HG02938 (cell line): ENCODE results near the gene DAPK1.
"Not testable (repeated sequence)": the region's sequence is repeated elsewhere in the genome, so short reads cannot be mapped to it uniquely, and the experiment has no call there.

Experiments
- ATAC-seq: cut with Tn5 transposase; IDR thresholded peaks from one replicate; pipeline ENCODE4 v1.9.1; 2021; ENCODE audit warnings: mild to moderate bottlenecking, moderate library complexity; ENCODE audit not compliant: unreplicated experiment

DAPK1 gene

GRCh38 chr9:87498046-87498810, 561 bp downstream of the DAPK1 start:
- ATAC-seq, result peak; percentile 16

GRCh38 chr9:87498811-87499360, 1.2 kb downstream of the DAPK1 start:
- ATAC-seq, result no peak

GRCh38 chr9:87499424-87500017, 1.9 kb downstream of the DAPK1 start:
- peak; percentile 49 for ATAC-seq

- ATAC-seq, result no peak
Observed at GRCh38 chr9:87500491-87501270, 3.0 kb downstream of the DAPK1 start.

GRCh38 chr9:87501271-87501656, 3.6 kb downstream of the DAPK1 start:
- not testable (repeated sequence) for ATAC-seq

GRCh38 chr9:87501806-87502205, 4.1 kb downstream of the DAPK1 start:
- no peak for ATAC-seq

GRCh38 chr9:87502391-87503221, 4.9 kb downstream of the DAPK1 start:
- ATAC-seq, result no peak

- ATAC-seq, result no peak
Observed at GRCh38 chr9:87503430-87503829, 5.8 kb downstream of the DAPK1 start.

- ATAC-seq, result no peak
Observed at GRCh38 chr9:87503927-87504326, 6.3 kb downstream of the DAPK1 start.

GRCh38 chr9:87504938-87505337, 7.3 kb downstream of the DAPK1 start:
- ATAC-seq, result no peak

GRCh38 chr9:87505869-87506678, 8.4 kb downstream of the DAPK1 start:
- no peak for ATAC-seq

- no peak for ATAC-seq
Observed at GRCh38 chr9:87507576-87507975, 9.9 kb downstream of the DAPK1 start.

GRCh38 chr9:87510252-87510683, 12.6 kb downstream of the DAPK1 start:
- no peak for ATAC-seq

- no peak for ATAC-seq
Observed at GRCh38 chr9:87512311-87512710, 14.6 kb downstream of the DAPK1 start.

GRCh38 chr9:87513161-87513560, 15.5 kb downstream of the DAPK1 start:
- ATAC-seq, result no peak

- ATAC-seq, result no peak
Observed at GRCh38 chr9:87513880-87514535, 16.3 kb downstream of the DAPK1 start.

GRCh38 chr9:87515006-87515405, 17.3 kb downstream of the DAPK1 start:
- ATAC-seq, result no peak

GRCh38 chr9:87515588-87516221, 18.0 kb downstream of the DAPK1 start:
- ATAC-seq, result no peak
